DMS 273 (cell line): ENCODE results near the gene CPEB2.

Experiments
- DNase-seq: peaks from one replicate; lab custom pipeline; 2025; ENCODE audit not compliant: unreplicated experiment; lab: John Stamatoyannopoulos, UW

CPEB2 gene

DNA sequence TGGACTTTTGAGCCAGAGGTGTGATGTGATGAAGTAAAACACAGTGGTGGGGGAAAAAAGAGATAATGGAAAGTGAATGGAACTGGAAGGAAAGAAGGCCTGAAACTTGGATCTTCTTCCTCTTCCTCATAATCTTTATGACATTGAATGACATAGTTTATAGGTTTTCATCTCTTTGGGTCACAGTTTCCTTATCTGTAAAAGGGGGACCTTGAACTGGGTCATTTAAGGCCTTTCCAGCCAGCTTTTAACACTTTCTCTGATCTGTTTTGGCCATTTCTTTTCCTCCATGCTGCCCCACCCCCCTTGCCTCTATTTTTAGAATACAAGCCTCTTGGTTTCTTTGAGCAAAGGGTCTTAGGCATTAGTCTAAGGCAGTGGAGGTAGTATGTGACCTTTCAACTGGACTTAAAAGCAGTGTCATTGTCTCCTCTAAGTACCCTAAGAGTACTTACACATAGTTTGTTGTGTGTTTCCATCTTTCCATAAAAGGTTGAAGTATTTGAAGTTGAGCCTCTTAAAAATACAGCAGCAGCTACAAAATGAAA is 7.8 kb downstream of the CPEB2 start:
- no peak for DNase-seq

GRCh38 chr4:15011166-15011565 is 8.9 kb downstream of the CPEB2 start:
- DNase-seq: no peak

- DNase-seq: no peak
These were observed 9.9 kb downstream of the CPEB2 start for GRCh38 chr4:15012017-15012788.

DNA sequence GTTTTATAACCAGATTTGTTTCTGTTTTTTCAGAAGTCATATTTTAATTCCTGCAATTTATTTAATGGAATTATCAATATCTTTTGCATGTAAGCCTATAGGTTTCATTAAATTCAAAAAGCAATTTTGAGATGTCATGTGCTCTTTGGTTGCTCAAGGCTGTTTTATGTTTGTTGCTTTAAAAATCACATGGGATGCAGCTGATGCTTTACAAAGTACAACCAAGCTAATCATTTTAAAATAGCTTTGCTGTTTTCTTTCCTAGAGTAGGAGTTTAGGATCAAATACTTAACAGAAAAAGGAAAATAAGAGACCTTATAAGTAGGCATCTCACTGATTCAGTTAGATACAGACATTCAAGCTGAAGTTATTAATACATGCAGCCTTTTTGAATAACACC is 11.3 kb downstream of the CPEB2 start:
- DNase-seq: no peak

GRCh38 chr4:15015170-15015569 is 12.9 kb downstream of the CPEB2 start:
- no peak for DNase-seq

DNA sequence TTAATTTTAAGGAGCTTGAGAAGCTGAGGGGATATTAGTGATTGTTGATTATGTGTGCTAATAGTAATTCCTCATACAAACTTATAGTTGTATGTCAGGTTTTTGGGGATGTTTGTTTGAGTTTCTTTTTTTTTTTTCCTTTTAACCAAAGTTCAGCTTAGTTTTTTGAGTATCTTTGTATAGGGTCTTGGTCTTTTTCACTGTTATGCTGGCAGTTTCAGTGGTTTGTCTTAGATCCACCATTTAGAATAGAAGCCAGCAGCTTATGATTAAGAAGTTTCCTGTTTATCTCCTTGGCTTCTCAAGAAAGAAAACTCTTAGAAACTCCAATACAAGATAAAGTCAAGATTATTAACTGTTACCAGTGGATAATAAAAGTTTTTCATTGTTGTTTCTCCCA is 16.1 kb downstream of the CPEB2 start:
- no peak for DNase-seq

DNA sequence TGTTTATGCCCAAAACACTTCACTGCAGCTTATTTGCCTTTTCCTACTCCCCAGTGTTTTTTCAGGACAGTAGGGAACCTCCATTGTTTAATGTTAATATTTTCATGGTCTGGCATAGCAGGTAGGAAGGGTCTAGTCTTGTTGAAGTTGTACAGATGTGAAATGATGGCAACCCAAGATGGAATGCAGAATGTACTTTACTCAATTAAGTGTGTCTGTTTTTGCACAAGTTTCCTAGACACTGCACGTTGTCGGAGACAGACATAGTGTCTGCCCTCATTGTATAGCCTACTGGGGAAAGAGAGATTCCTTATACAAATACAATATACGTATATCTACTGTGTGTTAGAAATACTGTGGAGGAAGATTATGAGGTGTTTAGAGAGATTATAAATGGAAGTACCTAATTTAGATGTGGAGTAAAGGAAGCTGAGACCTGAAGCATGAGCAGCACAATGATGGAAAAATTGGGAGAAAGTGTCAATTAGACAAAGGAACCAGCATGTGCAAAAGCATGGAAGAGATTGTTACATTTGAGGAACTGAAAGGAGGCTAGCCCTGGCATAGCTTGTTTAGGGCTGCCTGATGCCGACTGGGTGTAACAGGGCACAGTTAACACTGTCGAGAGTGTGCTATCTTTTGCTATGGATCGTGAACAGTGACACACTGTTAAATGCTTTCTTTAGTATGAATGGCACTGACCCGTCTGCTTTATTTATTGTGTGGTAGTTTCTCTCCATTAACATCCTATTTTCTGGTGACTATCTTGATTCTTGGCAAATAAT is 18.4 kb downstream of the CPEB2 start:
- DNase-seq: no peak

DNA sequence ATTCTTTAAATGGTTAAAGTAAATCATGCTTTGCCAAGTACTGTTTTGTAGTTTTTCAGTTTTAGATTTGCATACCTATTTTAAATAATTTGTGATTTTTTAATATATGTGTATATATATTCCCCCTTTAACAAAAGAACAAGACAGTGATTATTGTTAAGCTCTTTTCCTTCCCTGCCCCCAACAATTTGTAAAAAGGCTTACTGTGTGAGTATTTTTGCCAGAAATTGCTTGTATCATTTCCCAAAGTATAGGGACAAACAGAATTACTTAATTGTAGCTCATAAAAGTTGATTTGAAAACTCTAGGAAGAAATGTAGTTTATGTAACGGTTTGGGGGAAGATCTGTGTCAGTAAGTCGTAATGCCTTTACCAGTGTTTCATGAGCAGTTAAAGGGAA is 19.0 kb downstream of the CPEB2 start:
- no peak for DNase-seq

- no peak for DNase-seq
These were observed 19.7 kb downstream of the CPEB2 start for GRCh38 chr4:15021946-15022345.

DNA sequence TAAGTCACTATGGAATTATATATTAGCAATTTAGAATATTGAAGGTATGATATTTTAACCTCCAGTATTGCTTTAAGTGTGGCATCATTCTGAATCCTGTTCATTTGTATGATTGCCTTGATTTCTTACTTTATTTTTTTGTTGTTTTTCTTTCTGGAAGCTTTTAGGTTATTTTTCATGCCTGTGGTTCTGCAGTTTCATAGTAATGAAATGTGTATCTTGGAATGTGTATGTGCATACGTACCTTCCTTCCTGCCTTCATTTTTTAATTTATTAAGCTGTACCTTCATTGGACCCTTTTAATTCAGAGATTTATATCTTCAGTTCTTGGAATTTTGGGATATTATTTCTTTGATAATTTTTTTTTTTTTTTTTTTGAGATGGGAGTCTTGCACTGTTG is 22.1 kb downstream of the CPEB2 start:
- DNase-seq: no peak

DNA sequence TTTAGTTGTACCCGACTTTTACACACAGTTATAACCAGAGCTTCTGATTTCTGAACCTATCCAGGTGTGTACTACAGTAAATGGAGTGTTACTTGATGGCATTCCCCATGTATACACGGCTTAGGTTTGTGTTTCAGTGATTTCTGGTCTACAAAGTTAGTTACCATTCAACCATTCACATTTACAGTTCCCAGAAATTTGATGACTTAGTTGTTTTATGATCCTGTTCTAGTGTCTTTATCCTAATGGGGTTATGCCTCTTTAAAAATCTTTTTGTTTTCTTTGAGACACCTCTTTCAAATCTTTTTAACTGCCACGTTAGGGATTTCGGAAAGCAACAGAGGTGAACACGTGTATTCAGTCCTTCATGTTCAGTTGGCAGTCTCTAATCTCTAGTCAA is 23.4 kb downstream of the CPEB2 start:
- DNase-seq: no peak

DNA sequence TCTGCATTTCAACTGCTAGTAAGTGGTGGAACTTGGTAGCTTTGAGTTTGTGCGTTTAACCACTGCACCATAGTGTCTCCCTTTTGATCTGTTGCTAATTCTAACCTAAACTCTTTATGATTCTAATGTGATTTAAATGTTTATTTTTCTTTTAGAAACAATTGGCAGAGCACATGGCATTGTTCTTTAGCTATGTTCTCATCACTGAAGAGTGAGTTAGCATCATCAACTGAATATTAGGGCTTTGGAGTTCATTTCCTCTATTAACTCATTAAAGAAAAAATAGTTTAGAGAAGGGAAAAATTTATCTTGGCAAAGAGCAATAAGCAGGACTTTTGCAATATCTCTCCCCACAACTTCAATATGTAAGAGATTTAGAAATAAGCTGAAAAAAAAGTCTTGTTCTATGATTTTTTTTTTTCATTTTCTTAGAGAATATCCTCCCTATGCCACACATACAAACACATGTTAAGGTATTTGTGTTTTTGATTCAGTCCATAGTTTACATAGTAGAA is 25.7 kb downstream of the CPEB2 start:
- no peak for DNase-seq

DNA sequence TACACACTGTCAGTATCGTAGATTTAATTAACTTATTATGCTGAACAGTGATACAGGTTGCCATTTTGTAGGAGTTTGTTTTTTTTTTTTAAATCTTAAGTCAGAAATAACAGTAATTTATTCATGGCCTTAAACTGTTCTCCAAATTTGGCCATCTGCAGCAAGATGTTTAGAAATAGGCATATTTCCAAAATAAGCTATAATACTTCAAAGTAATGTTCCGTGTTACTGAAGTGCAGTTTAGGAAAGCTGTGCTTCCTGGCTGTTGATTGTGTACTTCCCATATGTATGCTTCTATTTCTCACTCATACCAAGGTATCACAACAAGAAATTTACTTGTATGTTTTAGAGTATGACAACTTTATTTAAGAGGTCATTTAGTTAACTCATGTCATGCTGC is 28.9 kb downstream of the CPEB2 start:
- DNase-seq: no peak

GRCh38 chr4:15031993-15032675 is 29.9 kb downstream of the CPEB2 start:
- DNase-seq: no peak

- DNase-seq: no peak
These were observed 31.9 kb downstream of the CPEB2 start for GRCh38 chr4:15034071-15034764.

- DNase-seq: no peak
These were observed 32.9 kb downstream of the CPEB2 start for GRCh38 chr4:15035159-15035558.

- DNase-seq: no peak
These were observed 35.8 kb downstream of the CPEB2 start for GRCh38 chr4:15037923-15038541.

- no peak for DNase-seq
These were observed 38.7 kb downstream of the CPEB2 start for GRCh38 chr4:15040916-15041463.

- no peak for DNase-seq
These were observed 40.4 kb downstream of the CPEB2 start for GRCh38 chr4:15042529-15043167.

GRCh38 chr4:15043226-15043625 is 40.9 kb downstream of the CPEB2 start:
- peak; percentile 1 for DNase-seq
